Neural crest cell (in vitro differentiated cells): ENCODE measurements around the gene SPEG. TPM values are rescaled to one million over a fixed set of nuclear protein-coding genes. Genes with fewer than 3 reads are reported as not detected.

Experiments used
- DNase-seq: peaks from one replicate; pipeline ENCODE4 v3.0.0; 2021; ENCODE audit warnings: low read depth, mixed read lengths, low spot score
- H3K27ac Mint-ChIP-seq: one replicate; pipeline ENCODE4 v1.8.0; 2021; ENCODE audit warnings: mild to moderate bottlenecking, mixed read lengths; ENCODE audit not compliant: unreplicated experiment
- H3K27me3 Mint-ChIP-seq: 2 replicates; pipeline ENCODE4 v1.8.0; 2021; ENCODE audit warnings: low read depth, mild to moderate bottlenecking, mixed read lengths
- H3K36me3 Mint-ChIP-seq: 2 replicates; pipeline ENCODE4 v1.8.0; 2021; ENCODE audit warnings: low read depth, mild to moderate bottlenecking, mixed read lengths
- H3K4me1 Mint-ChIP-seq: 2 replicates; pipeline ENCODE4 v1.8.0; 2021; ENCODE audit warnings: mixed read lengths
- H3K4me3 Mint-ChIP-seq: one replicate; pipeline ENCODE4 v1.8.0; 2021; ENCODE audit warnings: mild to moderate bottlenecking, mixed read lengths
- H3K9me3 Mint-ChIP-seq: 2 replicates; pipeline ENCODE4 v1.8.0; 2021; ENCODE audit warnings: mixed read lengths
- CTCF ChIP-seq: fragments of 200-600 bp; sonication (generic); conservative IDR thresholded peaks from 2 replicates; pipeline ENCODE4 v1.5.0; 2021; ENCODE audit warnings: antibody characterized with exemption, mild to moderate bottlenecking
- total RNA-seq: library from RNA; stranded (reverse); gene quantifications from 2 replicates; pipeline ENCODE4 v1.2.1, GENCODE V29; 2021

SPEG gene
- total RNA-seq, 1 donor from 2014 or later, result 13.4 TPM

- no peaks in the 10 kb centered on the region for H3K36me3 Mint-ChIP-seq
- H3K4me3 Mint-ChIP-seq, result peak overlapping the region; percentile 54
- peak overlapping the region; percentile 35 for H3K27ac Mint-ChIP-seq
- peaks cover 24% of the 10 kb centered on the region for H3K4me1 Mint-ChIP-seq
- TF ChIP-seq CTCF, result no peak
- no peaks in the 10 kb centered on the region for H3K9me3 Mint-ChIP-seq
- no peak for DNase-seq
- peaks cover 46% of the 10 kb centered on the region for H3K27me3 Mint-ChIP-seq
Observed at GRCh38 chr2:219444566-219445091, 10.0 kb downstream of the SPEG start.

GRCh38 chr2:219445220-219445640 is 10.6 kb downstream of the SPEG start:
- Mint-ChIP-seq H3K27me3 (peaks cover 52% of the 10 kb centered on the region), H3K27ac (no peak overlapping the region), H3K36me3 (no peaks in the 10 kb centered on the region), H3K4me3 (no peak overlapping the region), H3K9me3 (no peaks in the 10 kb centered on the region), H3K4me1 (peaks cover 28% of the 10 kb centered on the region)
- DNase-seq, result no peak
- TF ChIP-seq CTCF, result no peak

- no peaks in the 10 kb centered on the region for H3K36me3 Mint-ChIP-seq
- no peak for DNase-seq
- H3K9me3 Mint-ChIP-seq, result no peaks in the 10 kb centered on the region
- TF ChIP-seq CTCF, result no peak
- H3K4me1 Mint-ChIP-seq, result peaks cover 24% of the 10 kb centered on the region
- H3K27me3 Mint-ChIP-seq, result peaks cover 50% of the 10 kb centered on the region
- no peak overlapping the region for H3K27ac Mint-ChIP-seq
- H3K4me3 Mint-ChIP-seq, result peak overlapping the region; percentile 80
Observed at GRCh38 chr2:219446101-219446504, 11.5 kb downstream of the SPEG start.

GRCh38 chr2:219446689-219447088 is 12.0 kb downstream of the SPEG start:
- peaks cover 46% of the 10 kb centered on the region for H3K27me3 Mint-ChIP-seq
- H3K4me1 Mint-ChIP-seq, result peaks cover 20% of the 10 kb centered on the region
- no peak for DNase-seq

GRCh38 chr2:219447242-219448098 is 12.8 kb downstream of the SPEG start:
- H3K36me3 Mint-ChIP-seq, result no peaks in the 10 kb centered on the region
- no peak overlapping the region for H3K4me3 Mint-ChIP-seq
- no peak overlapping the region for H3K27ac Mint-ChIP-seq
- TF ChIP-seq CTCF, result no peak
- peaks cover 43% of the 10 kb centered on the region for H3K27me3 Mint-ChIP-seq
- no peaks in the 10 kb centered on the region for H3K9me3 Mint-ChIP-seq
- DNase-seq, result no peak
- H3K4me1 Mint-ChIP-seq, result peaks cover 20% of the 10 kb centered on the region

More at GRCh38 chr2:219446689-219447088, 12.0 kb downstream of the SPEG start:
- H3K27ac Mint-ChIP-seq, result no peak overlapping the region
- no peak overlapping the region for H3K4me3 Mint-ChIP-seq
- no peak for TF ChIP-seq CTCF
- H3K36me3 Mint-ChIP-seq, result no peaks in the 10 kb centered on the region
- no peaks in the 10 kb centered on the region for H3K9me3 Mint-ChIP-seq
